ENCODE results near the gene PHF21A.

GRCh38 chr11:45961751-45962240 lies 159.5 kb downstream of the PHF21A start:
- TF ChIP-seq CTCF (IDR thresholded peaks at IDR 0.05) (no peak), EZH2 (IDR thresholded peaks at IDR 0.05) (no peak), EZH2phosphoT487 (IDR thresholded peaks at IDR 0.05) (no peak)

Measured in neural progenitor cell (in vitro differentiated cells).